GM12873 (cell line): ENCODE data around the gene CHRM1.

Experiments used
- TF ChIP-seq, protein P1 (sequence below): IDR thresholded peaks from 2 replicates; pipeline ENCODE4 v1.5.1; 2012; ENCODE audit warnings: low read depth, mild to moderate bottlenecking, moderate library complexity, low read length, control low read depth; ENCODE audit not compliant: insufficient read depth; ENCODE audit errors: missing control alignments

The CHRM1 gene

GRCh38 chr11:62930666-62931065 is 9.5 kb upstream of the CHRM1 start:
- TF ChIP-seq, protein P1, sequence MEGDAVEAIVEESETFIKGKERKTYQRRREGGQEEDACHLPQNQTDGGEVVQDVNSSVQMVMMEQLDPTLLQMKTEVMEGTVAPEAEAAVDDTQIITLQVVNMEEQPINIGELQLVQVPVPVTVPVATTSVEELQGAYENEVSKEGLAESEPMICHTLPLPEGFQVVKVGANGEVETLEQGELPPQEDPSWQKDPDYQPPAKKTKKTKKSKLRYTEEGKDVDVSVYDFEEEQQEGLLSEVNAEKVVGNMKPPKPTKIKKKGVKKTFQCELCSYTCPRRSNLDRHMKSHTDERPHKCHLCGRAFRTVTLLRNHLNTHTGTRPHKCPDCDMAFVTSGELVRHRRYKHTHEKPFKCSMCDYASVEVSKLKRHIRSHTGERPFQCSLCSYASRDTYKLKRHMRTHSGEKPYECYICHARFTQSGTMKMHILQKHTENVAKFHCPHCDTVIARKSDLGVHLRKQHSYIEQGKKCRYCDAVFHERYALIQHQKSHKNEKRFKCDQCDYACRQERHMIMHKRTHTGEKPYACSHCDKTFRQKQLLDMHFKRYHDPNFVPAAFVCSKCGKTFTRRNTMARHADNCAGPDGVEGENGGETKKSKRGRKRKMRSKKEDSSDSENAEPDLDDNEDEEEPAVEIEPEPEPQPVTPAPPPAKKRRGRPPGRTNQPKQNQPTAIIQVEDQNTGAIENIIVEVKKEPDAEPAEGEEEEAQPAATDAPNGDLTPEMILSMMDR: no peak

DNA sequence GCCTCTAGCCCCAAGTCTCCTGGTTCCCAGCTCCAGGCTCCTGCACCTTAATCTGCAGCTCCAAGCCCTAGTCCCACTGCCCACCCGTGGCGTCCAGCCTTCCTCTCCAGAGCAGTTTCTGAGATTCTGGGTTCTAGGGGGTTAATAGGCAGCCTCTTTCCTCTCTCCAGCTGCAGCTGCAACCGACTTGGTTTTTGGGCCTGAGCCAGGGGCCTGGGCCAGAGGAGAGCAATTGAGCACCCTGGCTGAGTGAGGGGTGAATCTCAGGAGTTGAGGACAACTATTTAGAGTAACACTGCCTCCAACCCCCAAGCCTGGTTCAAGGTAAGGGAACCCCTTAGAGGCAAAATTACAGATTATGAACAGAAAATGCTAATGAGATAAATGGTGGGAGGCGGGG is 9.0 kb upstream of the CHRM1 start:
- TF ChIP-seq, protein P1: no peak

GRCh38 chr11:62928011-62928410 is 6.8 kb upstream of the CHRM1 start:
- TF ChIP-seq, protein P1: no peak

GRCh38 chr11:62926680-62927455 is 5.7 kb upstream of the CHRM1 start:
- TF ChIP-seq, protein P1: no peak

- TF ChIP-seq, protein P1: no peak
Measured at GRCh38 chr11:62925745-62926679, 4.8 kb upstream of the CHRM1 start.

- TF ChIP-seq, protein P1: no peak
Measured at GRCh38 chr11:62925308-62925707, 4.1 kb upstream of the CHRM1 start.
